COR-L47 (cell line): ENCODE data around the gene PLK2.

Experiments
- DNase-seq: peaks from one replicate; lab custom pipeline; 2025; lab: John Stamatoyannopoulos, UW

Gene PLK2

GRCh38 chr5:58450018-58450417 lies 9.9 kb downstream of the PLK2 start:
- no peak for DNase-seq

GRCh38 chr5:58447226-58447625 lies 12.7 kb downstream of the PLK2 start:
- DNase-seq, result no peak

- no peak for DNase-seq
Measured at GRCh38 chr5:58446024-58446423, 13.9 kb downstream of the PLK2 start.

GRCh38 chr5:58444805-58445204 lies 15.1 kb downstream of the PLK2 start:
- DNase-seq, result no peak

GRCh38 chr5:58440901-58441460 lies 18.9 kb downstream of the PLK2 start:
- DNase-seq, result no peak

- no peak for DNase-seq
Measured at GRCh38 chr5:58439094-58439644, 20.7 kb downstream of the PLK2 start.

- DNase-seq, result no peak
Measured at GRCh38 chr5:58437661-58438060, 22.2 kb downstream of the PLK2 start.

- no peak for DNase-seq
Measured at GRCh38 chr5:58431832-58432231, 28.1 kb downstream of the PLK2 start.

GRCh38 chr5:58412932-58413331 lies 47.0 kb downstream of the PLK2 start:
- DNase-seq, result no peak

GRCh38 chr5:58412081-58412480 lies 47.8 kb downstream of the PLK2 start:
- no peak for DNase-seq

- no peak for DNase-seq
Measured at GRCh38 chr5:58411372-58411771, 48.5 kb downstream of the PLK2 start.

- no peak for DNase-seq
Measured at GRCh38 chr5:58410441-58410840, 49.4 kb downstream of the PLK2 start.

- no peak for DNase-seq
Measured at GRCh38 chr5:58407042-58407719, 52.7 kb downstream of the PLK2 start.

- DNase-seq, result no peak
Measured at GRCh38 chr5:58406394-58406793, 53.5 kb downstream of the PLK2 start.

- DNase-seq, result no peak
Measured at GRCh38 chr5:58405175-58405574, 54.7 kb downstream of the PLK2 start.

GRCh38 chr5:58404734-58405133 lies 55.2 kb downstream of the PLK2 start:
- DNase-seq, result no peak
